ENCODE measurements around the gene DIS3L2.
"Not testable (repeated sequence)": the region's sequence is repeated elsewhere in the genome, so short reads cannot be mapped to it uniquely, and the experiment has no call there.

DIS3L2 gene

GRCh38 chr2:232008907-232009638 is 47.6 kb downstream of the DIS3L2 start:
- in situ Hi-C loops (cut with MboI; ENCODE audit: low sequenced_read_pairs), result no loop called here

GRCh38 chr2:232009639-232010274 is 48.2 kb downstream of the DIS3L2 start:
- in situ Hi-C loops (cut with MboI; ENCODE audit: low sequenced_read_pairs), result no loop called here

- in situ Hi-C loops (cut with MboI; ENCODE audit: low sequenced_read_pairs), result no loop called here
Observed at GRCh38 chr2:232013701-232014353, 52.3 kb downstream of the DIS3L2 start.

GRCh38 chr2:232014681-232015080 is 53.2 kb downstream of the DIS3L2 start:
- in situ Hi-C loops (cut with MboI; ENCODE audit: low sequenced_read_pairs), result no loop called here

- in situ Hi-C loops (cut with MboI; ENCODE audit: low sequenced_read_pairs), result no loop called here
Observed at GRCh38 chr2:232018181-232018580, 56.7 kb downstream of the DIS3L2 start.

- in situ Hi-C loops (cut with MboI; ENCODE audit: low sequenced_read_pairs), result no loop called here
Observed at GRCh38 chr2:232022718-232023117, 61.2 kb downstream of the DIS3L2 start.

GRCh38 chr2:232023426-232023825 is 61.9 kb downstream of the DIS3L2 start:
- in situ Hi-C loops (cut with MboI; ENCODE audit: low sequenced_read_pairs), result no loop called here

GRCh38 chr2:232024457-232024856 is 62.9 kb downstream of the DIS3L2 start:
- in situ Hi-C loops (cut with MboI; ENCODE audit: low sequenced_read_pairs), result no loop called here

GRCh38 chr2:232026910-232027309 is 65.4 kb downstream of the DIS3L2 start:
- in situ Hi-C loops (cut with MboI; ENCODE audit: low sequenced_read_pairs), result no loop called here

- in situ Hi-C loops (cut with MboI; ENCODE audit: low sequenced_read_pairs), result no loop called here
Observed at GRCh38 chr2:232027530-232027929, 66.0 kb downstream of the DIS3L2 start.

- in situ Hi-C loops (cut with MboI; ENCODE audit: low sequenced_read_pairs), result no loop called here
Observed at GRCh38 chr2:232028071-232028470, 66.6 kb downstream of the DIS3L2 start.

GRCh38 chr2:232028631-232029030 is 67.1 kb downstream of the DIS3L2 start:
- in situ Hi-C loops (cut with MboI; ENCODE audit: low sequenced_read_pairs), result no loop called here

- in situ Hi-C loops (cut with MboI; ENCODE audit: low sequenced_read_pairs), result no loop called here
Observed at GRCh38 chr2:232029346-232029745, 67.8 kb downstream of the DIS3L2 start.

GRCh38 chr2:232030229-232030628 is 68.7 kb downstream of the DIS3L2 start:
- in situ Hi-C loops (cut with MboI; ENCODE audit: low sequenced_read_pairs), result no loop called here

- in situ Hi-C loops (cut with MboI; ENCODE audit: low sequenced_read_pairs), result not testable (repeated sequence)
Observed at GRCh38 chr2:232035292-232035691, 73.8 kb downstream of the DIS3L2 start.

GRCh38 chr2:232036876-232037275 is 75.4 kb downstream of the DIS3L2 start:
- in situ Hi-C loops (cut with MboI; ENCODE audit: low sequenced_read_pairs), result not testable (repeated sequence)

- in situ Hi-C loops (cut with MboI; ENCODE audit: low sequenced_read_pairs), result no loop called here
Observed at GRCh38 chr2:232038251-232038880, 76.9 kb downstream of the DIS3L2 start.

- in situ Hi-C loops (cut with MboI; ENCODE audit: low sequenced_read_pairs), result no loop called here
Observed at GRCh38 chr2:232038881-232039485, 77.5 kb downstream of the DIS3L2 start.

GRCh38 chr2:232042911-232043574 is 81.5 kb downstream of the DIS3L2 start:
- in situ Hi-C loops (cut with MboI; ENCODE audit: low sequenced_read_pairs), result no loop called here

- in situ Hi-C loops (cut with MboI; ENCODE audit: low sequenced_read_pairs), result no loop called here
Observed at GRCh38 chr2:232043966-232044365, 82.5 kb downstream of the DIS3L2 start.

GRCh38 chr2:232049350-232049749 is 87.8 kb downstream of the DIS3L2 start:
- in situ Hi-C loops (cut with MboI; ENCODE audit: low sequenced_read_pairs), result no loop called here
